ENCODE measurements around the gene EPHA4.

EPHA4 gene

GRCh38 chr2:221484761-221485502, 87.2 kb downstream of the EPHA4 start:
- H3K27ac ChIP-seq = no peak overlapping the region
- no peak for TF ChIP-seq CTCF (conservative IDR thresholded peaks at IDR 0.05)

GRCh38 chr2:221482666-221483455, 89.2 kb downstream of the EPHA4 start:
- no peak for TF ChIP-seq CTCF (conservative IDR thresholded peaks at IDR 0.05)
- H3K27ac ChIP-seq = no peak overlapping the region

GRCh38 chr2:221480821-221481220, 91.3 kb downstream of the EPHA4 start:
- TF ChIP-seq CTCF (conservative IDR thresholded peaks at IDR 0.05) = no peak

DNA sequence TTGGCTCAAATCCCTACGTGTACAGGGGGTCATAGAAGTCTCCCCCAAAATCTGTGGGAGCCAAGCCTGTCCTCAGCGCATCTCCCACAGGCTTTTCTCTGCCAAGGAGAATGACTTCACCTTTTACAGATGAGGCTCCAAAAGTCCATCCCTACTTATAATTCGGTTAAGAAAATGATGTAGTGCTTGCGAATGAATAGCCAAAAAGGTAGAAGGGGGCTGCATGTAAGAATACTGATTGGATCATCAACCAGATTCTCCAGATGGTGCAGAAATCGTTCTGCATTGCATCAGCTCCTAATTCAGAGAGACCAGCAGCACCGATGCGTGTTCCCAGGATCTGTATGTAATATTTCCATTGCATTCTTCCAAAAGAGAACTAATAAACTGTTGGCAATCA, 91.9 kb downstream of the EPHA4 start:
- no peak overlapping the region for H3K27ac ChIP-seq
- no peak for TF ChIP-seq CTCF (conservative IDR thresholded peaks at IDR 0.05)

More at GRCh38 chr2:221480821-221481220, 91.3 kb downstream of the EPHA4 start:
- no peak overlapping the region for H3K27ac ChIP-seq

DNA sequence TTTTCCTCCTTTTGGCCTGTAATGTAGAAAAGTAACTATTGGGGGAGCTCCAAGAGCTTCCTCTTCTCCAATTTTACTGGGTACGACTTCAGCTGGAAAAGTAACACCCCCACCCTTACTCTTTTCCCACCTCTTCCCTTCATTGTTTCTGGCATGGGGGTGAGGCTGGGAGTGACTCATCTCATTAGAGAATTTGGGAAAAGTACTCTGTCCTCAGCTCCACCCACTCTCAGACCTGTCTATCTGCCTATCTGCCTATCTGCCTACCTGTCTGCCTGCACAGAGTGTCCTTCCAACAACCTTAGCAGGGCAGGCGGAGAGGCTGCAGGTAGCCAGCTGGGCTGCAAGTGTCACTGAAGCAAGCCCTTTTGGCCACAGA, 93.6 kb downstream of the EPHA4 start:
- TF ChIP-seq CTCF (conservative IDR thresholded peaks at IDR 0.05) = no peak
- no peak overlapping the region for H3K27ac ChIP-seq

- no peak overlapping the region for H3K27ac ChIP-seq
- no peak for TF ChIP-seq CTCF (conservative IDR thresholded peaks at IDR 0.05)
These were observed 94.2 kb downstream of the EPHA4 start for GRCh38 chr2:221477714-221478484.

GRCh38 chr2:221476195-221476594, 95.9 kb downstream of the EPHA4 start:
- H3K27ac ChIP-seq = no peak overlapping the region

More at GRCh38 chr2:221476195-221476594, 95.9 kb downstream of the EPHA4 start:
- no peak for TF ChIP-seq CTCF (conservative IDR thresholded peaks at IDR 0.05)
